D721Med (cell line): ENCODE measurements around the gene MRPL30.
"Not testable (repeated sequence)": the region's sequence is repeated elsewhere in the genome, so short reads cannot be mapped to it uniquely, and the experiment has no call there.

Experiments
- DNase-seq: peaks from one replicate; pipeline ENCODE4 v3.0.0; 2011; ENCODE audit warnings: low spot score; ENCODE audit not compliant: insufficient read length
- FAIRE-seq: peaks from 2 replicates; lab custom pipeline; 2011; peaks lifted over from hg19 to GRCh38; lab: Jason Lieb, UNC
- CTCF ChIP-seq: IDR thresholded peaks from 2 replicates; pipeline ENCODE4 v1.5.1; 2012; ENCODE audit warnings: mild to moderate bottlenecking, control low read depth; ENCODE audit not compliant: insufficient read depth; ENCODE audit errors: missing control alignments

Gene MRPL30

DNA sequence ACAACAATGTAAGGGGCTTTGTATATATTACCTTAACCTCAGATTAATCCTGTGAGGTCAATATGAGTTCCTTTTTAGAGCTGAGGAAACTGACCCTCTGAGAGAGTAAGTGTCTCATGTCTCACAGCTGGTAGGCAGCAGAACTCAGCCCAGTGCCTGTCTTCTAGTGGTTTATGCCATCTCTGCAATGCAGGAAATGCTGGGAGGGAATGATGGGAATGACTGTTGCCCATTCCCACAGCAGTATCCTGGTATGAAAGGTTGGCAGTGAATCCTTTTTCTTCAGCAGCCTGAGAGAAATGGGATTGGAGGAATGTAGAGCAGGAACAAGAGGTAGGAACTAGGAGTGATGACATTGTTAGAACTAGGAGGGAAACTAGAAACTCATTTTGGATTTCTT lies 6.0 kb downstream of the MRPL30 start:
- TF ChIP-seq CTCF = no peak
- FAIRE-seq (no peak), DNase-seq (no peak)

DNA sequence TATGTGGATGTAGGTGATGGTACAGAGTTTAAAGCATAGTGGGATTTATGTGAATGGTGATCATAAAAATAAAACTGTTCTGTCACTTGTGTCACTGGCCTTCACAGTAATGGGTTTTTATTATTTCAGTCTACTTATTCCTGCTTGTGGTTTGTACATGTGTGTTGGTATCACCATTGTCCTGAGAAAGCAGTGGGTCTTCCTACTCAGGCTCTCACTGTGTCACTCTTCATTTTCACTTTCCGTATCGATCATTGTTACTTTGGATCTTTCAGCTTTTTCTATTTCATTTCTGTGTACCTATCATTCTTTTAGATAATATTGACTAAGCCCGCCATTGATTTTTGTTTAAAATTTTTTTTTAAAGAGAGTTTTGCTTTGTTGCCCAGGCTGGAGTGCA lies 7.4 kb downstream of the MRPL30 start:
- no peak for DNase-seq
- no peak for TF ChIP-seq CTCF
- FAIRE-seq = no peak

- no peak for DNase-seq
- no peak for TF ChIP-seq CTCF
- FAIRE-seq = no peak
Measured at GRCh38 chr2:99190548-99190947, 9.6 kb downstream of the MRPL30 start.

DNA sequence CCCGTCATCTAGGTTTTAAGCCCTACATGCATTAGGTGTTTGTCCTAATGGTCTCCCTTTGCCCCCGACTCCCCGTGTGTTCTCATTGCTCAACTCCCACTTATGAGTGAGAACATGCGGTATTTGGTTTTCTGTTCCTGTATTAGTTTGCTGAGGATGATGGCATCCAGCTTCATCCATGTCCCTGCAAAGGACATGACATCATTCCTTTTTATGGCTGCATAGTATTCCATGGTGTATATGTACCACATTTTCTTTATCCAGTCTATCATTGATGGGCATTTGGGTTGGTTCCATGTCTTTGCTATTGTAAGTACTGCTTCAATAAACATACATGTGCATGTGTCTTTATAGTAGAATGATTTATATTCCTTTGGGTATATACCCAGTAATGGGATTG lies 11.4 kb downstream of the MRPL30 start:
- FAIRE-seq, DNase-seq: not testable (repeated sequence)

DNA sequence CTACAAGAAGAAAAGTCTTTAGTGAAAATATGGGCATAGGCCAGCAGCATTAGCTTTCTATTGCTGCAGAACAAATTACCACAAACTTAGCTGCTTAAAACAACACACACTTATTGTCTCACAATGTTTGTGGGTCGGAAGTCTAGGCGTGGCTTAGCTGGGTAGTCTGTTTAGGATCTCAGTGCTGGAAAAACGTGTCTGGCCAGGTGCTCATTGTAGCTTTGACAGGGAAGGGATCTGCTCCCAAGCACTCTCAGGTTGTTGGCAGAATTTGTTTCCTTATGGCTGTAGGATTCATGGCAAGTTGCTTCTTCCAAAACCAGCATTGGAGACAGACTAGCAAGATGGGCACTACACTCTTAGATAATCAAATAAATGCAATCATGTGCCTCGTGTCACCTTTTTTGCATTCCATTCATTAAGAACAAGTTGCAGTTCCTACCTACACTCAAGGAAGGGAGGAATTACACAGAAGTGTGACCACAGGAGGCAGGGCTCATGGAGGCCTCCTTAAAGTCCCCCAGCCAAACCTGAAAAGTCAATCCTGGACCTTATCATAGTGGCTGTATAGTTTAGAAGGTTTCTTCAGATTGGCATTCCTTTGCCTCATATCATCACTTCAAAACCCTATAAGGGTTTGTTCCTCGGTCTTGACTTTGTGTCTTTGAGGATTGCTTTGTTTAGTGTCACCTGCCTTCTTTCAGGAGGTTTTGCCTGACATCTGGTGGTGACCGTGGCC lies 17.3 kb downstream of the MRPL30 start:
- DNase-seq (no peak), FAIRE-seq (no peak)
- no peak for TF ChIP-seq CTCF

DNA sequence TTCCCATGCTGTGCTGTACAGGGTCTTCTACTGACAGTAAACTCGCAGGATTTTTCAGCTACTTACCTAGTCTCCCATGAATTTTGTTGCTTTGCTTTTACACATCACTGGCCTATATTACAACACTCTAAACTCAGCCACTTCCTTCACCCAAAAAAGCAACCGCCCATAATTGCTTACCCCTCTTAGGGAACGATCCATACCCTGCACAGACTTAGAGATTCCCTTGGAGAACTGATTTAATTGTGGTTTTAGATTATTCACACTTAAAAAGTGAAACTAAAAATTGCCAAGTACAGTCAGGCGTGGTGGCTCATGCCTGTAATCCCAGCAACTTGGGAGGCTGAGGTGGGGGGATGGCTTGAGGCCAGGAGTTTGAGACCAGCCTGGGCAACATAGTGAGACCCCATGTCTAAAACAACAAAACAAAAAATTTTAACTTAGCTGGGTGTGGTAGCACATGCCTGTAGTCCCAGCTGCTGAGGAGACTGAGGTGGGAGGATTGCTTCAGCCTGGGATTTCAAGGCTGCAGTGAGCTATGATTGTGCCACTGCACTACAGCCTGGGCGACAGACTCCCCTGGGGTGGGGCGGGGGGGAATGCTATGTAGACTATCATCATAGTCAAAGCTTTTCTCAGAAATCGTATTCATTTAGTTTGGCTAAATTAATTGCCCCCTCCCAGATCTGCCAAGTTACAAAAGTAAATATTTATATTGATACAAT lies 19.3 kb downstream of the MRPL30 start:
- TF ChIP-seq CTCF = no peak
- DNase-seq = no peak
- FAIRE-seq = no peak

DNA sequence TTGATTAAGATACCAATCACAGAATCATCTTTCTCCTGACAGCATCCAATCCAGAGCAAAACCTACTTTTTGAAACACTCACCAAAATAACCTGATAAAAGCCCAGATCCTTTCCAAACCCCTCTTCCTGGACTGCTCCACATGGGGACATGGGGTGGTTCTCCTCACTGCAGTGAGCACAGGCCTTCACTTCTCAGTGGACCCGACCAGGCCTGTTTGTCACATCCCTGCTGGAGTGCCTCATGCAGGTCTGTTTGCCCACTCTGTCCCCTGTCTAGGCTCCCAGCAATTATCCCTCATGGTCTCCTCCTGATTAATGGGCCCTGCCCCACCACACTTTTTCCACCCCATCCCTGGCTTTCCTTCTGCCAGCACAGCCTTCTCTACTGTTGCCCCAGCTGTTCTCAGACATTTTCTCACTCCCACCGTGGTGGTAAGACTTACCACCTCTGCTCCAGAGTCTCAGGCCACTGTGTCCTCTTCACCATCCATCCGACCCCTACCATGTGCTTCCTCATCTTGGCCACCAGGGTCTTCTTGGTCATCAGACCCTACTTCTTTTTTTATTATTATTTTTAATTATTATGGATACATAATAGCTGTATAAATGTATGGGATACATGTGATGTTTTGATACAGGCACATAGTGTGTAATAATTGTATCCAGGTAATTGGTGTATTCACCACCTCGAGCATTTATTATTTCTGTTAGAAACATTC lies 21.1 kb downstream of the MRPL30 start:
- no peak for FAIRE-seq

More for the DNA sequence above, 21.1 kb downstream of the MRPL30 start:
- DNase-seq = no peak
- TF ChIP-seq CTCF = no peak
